ENCODE data around the gene OR2A2.

Gene OR2A2

DNA sequence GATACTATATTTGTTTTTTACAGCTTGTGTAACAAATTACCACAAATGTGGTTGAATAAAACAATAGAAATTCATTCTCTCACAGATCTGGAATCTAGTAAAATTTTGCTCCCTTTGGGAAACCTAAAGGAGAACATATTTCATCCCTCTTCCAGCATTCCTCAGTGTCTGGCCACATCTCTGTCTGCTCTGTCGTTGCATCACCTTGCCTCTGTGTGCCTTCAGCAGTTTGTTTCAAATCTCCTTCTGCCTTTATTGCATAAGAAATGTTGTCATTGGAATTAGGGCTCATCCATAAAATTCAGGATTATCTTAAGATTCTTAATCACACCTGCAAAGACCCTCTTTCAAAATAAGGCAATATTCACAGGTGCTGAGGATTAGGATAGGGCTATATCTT is 28.1 kb downstream of the OR2A2 start:
- no peak for DNase-seq (ENCODE audit: low read depth in 2 of 2)

DNA sequence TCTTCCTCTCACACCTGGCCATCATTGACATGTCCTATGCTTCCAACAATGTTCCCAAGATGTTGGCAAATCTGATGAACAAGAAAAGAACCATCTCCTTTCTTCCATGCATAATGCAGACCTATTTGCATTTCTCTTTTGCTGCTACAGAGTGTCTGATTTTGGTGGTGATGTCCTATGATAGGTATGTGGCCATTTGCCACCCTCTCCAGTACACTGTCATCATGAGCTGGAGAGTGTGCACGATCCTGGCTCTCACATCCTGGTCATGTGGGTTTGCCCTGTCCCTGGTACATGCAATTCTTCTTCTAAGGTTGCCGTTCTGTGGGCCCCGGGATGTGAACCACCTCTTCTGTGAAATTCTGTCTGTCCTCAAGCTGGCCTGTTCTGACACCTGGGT is 32.8 kb downstream of the OR2A2 start:
- DNase-seq (ENCODE audit: low read depth in 2 of 2) = no peak

DNA sequence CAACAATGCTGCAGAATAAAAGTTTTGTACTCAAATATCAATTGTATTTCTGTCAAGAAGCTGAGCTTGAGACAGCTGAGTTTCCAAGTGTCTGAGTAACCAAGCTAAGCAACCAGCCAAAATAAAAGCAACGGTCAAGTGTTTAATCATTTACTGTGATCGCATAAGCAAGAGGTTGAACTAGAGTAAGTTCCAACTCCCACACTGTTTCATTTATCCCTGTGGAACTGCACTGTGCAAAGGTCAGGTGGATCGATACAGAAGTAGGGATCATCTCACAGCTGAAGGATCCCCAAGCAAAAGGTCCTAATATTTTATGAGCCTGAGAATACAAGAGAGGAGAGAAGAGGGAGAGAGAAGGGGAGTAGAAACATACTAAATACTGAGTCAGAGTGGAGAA is 35.0 kb downstream of the OR2A2 start:
- DNase-seq (ENCODE audit: low read depth in 2 of 2) = no peak

DNA sequence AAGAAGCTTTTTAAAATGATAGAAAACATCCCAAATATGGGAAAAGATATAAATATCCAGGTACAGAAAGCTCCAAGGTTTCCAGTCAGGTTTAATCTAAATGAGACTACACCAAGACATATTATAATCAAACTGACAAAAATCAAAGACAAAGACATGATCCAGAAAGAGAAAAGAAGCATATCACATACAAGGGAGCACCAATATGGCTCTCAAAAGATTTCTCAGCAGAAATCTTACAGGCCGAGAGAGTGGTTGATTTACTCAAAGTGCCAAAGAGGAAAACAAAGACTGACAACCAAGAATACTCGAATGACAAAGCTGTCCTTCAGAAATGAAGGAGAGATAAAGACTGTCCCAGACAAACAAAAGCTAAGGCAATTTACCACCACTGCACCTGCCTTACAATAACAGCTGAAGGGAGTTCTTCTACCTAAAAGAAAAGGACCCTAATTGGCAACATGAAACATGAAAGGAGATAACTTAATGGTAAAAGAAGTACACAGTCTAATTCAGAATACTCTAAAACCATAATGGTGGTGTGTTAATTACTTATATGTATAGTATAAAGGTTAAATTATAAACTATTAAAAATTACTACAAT is 38.9 kb downstream of the OR2A2 start:
- no peak for DNase-seq (ENCODE audit: low read depth in 2 of 2)

DNA sequence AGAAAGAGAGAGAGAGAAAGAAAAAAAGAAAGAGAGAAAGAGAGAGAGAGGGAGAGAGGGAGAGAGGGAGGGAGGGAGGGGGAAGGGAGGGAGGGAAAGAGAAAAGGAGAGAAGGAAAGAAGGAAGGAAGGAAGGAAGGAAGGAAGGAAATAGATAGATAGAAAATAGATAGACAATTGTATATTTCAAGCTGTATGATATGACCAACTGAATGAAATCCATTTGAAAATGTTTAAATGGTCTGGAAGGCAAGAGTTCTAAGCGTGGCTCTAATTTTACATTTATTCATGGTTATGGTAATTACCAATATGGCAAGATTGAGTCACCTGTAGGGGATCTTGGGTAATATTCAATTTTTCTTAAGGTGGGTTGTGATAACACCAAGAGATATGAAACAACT is 49.5 kb downstream of the OR2A2 start:
- DNase-seq (ENCODE audit: low read depth in 2 of 2) = no peak

Measured in stimulated activated CD8-positive, alpha-beta memory T cell treated with anti-CD3 and anti-CD28 coated beads, Interleukin-15, amount 100 ng/mL, for 48 hours (primary cell).